A673 (cell line): ENCODE data around the gene KCNH8. TPM values are rescaled to one million over a fixed set of nuclear protein-coding genes. Genes with fewer than 3 reads are reported as not detected.

ENCODE experiments used
- BruUV-seq: library from RNA; stranded (reverse); fragments of 400-500 nt; replicated peaks from 2 replicates; lab custom pipeline; 2021; lab: Mats Ljungman, UMichigan
- CTCF ChIA-PET: fragments of 300-600 bp; sonication (Branson Sonifier 250); formaldehyde crosslinking; loops from one replicate; lab custom pipeline; 2022; ENCODE audit warnings: antibody characterized with exemption; lab: Charles Lee
- POLR2A ChIA-PET: fragments of 300-600 bp; sonication (Branson Sonifier 250); formaldehyde crosslinking; loops from one replicate; lab custom pipeline; 2022; ENCODE audit warnings: antibody characterized with exemption; ENCODE audit not compliant: low non-redundant PET; lab: Charles Lee
- DNase-seq: peaks from one replicate; pipeline ENCODE4 v3.0.0-alpha.2; 2015; ENCODE audit warnings: low spot score
- H3K27ac ChIP-seq: fragments of 200-600 bp; sonication (generic); 2 replicates; pipeline ENCODE4 v1.5.1; 2016; ENCODE audit warnings: mixed run types, low read depth, mild to moderate bottlenecking, mixed read lengths, antibody characterized with exemption, low read length; ENCODE audit not compliant: poor library complexity, severe bottlenecking
- H3K27me3 ChIP-seq: fragments of 200-600 bp; sonication (generic); replicated peaks from 2 replicates; pipeline ENCODE4 v1.6.1; 2017; ENCODE audit warnings: mixed run types, low read depth, mild to moderate bottlenecking, mixed read lengths, antibody characterized with exemption, low read length; ENCODE audit not compliant: insufficient read depth, poor library complexity
- H3K36me3 ChIP-seq: fragments of 200-600 bp; sonication (generic); 2 replicates; pipeline ENCODE4 v1.6.1; 2016; ENCODE audit warnings: mixed run types, mild to moderate bottlenecking, mixed read lengths, antibody characterized with exemption, low read length; ENCODE audit not compliant: insufficient read depth, poor library complexity, severe bottlenecking
- H3K4me1 ChIP-seq: fragments of 200-600 bp; sonication (generic); 2 replicates; pipeline ENCODE4 v1.6.1; 2017; ENCODE audit warnings: mixed run types, mild to moderate bottlenecking, mixed read lengths, antibody characterized with exemption, low read length; ENCODE audit not compliant: insufficient read depth, poor library complexity, severe bottlenecking
- H3K4me3 ChIP-seq: fragments of 200-600 bp; sonication (generic); 2 replicates; pipeline ENCODE4 v1.5.1; 2016; ENCODE audit warnings: low read depth, mixed run types, mild to moderate bottlenecking, mixed read lengths, low read length; ENCODE audit not compliant: poor library complexity, severe bottlenecking
- H3K9me3 ChIP-seq: fragments of 200-600 bp; sonication (generic); 2 replicates; pipeline ENCODE4 v1.6.1; 2016; ENCODE audit warnings: mixed run types, low read depth, mild to moderate bottlenecking, mixed read lengths, antibody characterized with exemption, low read length; ENCODE audit not compliant: poor library complexity, severe bottlenecking
- CTCF ChIP-seq: fragments of 300-800, 200-600 bp; sonication (generic); conservative IDR thresholded peaks from 2 replicates; pipeline ENCODE4 v1.5.1; 2017; ENCODE audit warnings: low read depth, mild to moderate bottlenecking, antibody characterized with exemption, low read length, moderate library complexity, mixed read lengths
- EZH2 ChIP-seq: fragments of 200-600 bp; sonication (generic); IDR thresholded peaks from 2 replicates; pipeline ENCODE4 v1.6.1; 2017; ENCODE audit warnings: borderline replicate concordance, low read depth, mild to moderate bottlenecking, mixed read lengths, antibody characterized with exemption, low read length; ENCODE audit not compliant: poor library complexity, severe bottlenecking
- intact Hi-C: fragments of 100-400 bp; cut with micrococcal nuclease; formaldehyde crosslinking; loops from one replicate; pipeline ENCODE4 v1.10.0; 2022; ENCODE audit not compliant: unreplicated experiment
- total RNA-seq: library from RNA; stranded (reverse); gene quantifications from 2 replicates; pipeline ENCODE4 v1.2.3, GENCODE V29; 2021

KCNH8 gene
- total RNA-seq, 1 experiment from 2014 or later = not detected

GRCh38 chr3:19254189-19254588, 105.9 kb downstream of the KCNH8 start:
- no peak for DNase-seq
- no peaks in the 10 kb centered on the region for H3K36me3 ChIP-seq
- BruUV-seq = no TSS peak
- no peak for TF ChIP-seq CTCF
- TF ChIP-seq EZH2 = no peak
- ChIA-PET CTCF (no interaction called here), POLR2A (no interaction called here)
- H3K4me1 ChIP-seq = no peaks in the 10 kb centered on the region
- H3K9me3 ChIP-seq = no peaks in the 10 kb centered on the region
- H3K4me3 ChIP-seq = no peak overlapping the region
- no peaks in the 10 kb centered on the region for H3K27me3 ChIP-seq
- H3K27ac ChIP-seq = no peak overlapping the region
- intact Hi-C loops = no loop called here

- Histone ChIP-seq H3K4me3 (no peak overlapping the region), H3K4me1 (no peaks in the 10 kb centered on the region), H3K9me3 (no peaks in the 10 kb centered on the region), H3K27ac (no peak overlapping the region), H3K27me3 (no peaks in the 10 kb centered on the region), H3K36me3 (no peaks in the 10 kb centered on the region)
- CTCF ChIA-PET = no interaction called here
- intact Hi-C loops = no loop called here
- no TSS peak for BruUV-seq
- TF ChIP-seq EZH2 (no peak), CTCF (no peak)
- POLR2A ChIA-PET = no interaction called here
- no peak for DNase-seq
Observed at GRCh38 chr3:19254784-19255338, 106.6 kb downstream of the KCNH8 start.

- H3K27ac ChIP-seq = no peak overlapping the region
- POLR2A ChIA-PET = no interaction called here
Observed at GRCh38 chr3:19256313-19256712, 108.0 kb downstream of the KCNH8 start.

More at GRCh38 chr3:19256313-19256712, 108.0 kb downstream of the KCNH8 start:
- Histone ChIP-seq H3K4me1 (no peaks in the 10 kb centered on the region), H3K36me3 (no peaks in the 10 kb centered on the region), H3K27me3 (no peaks in the 10 kb centered on the region), H3K9me3 (no peaks in the 10 kb centered on the region), H3K4me3 (no peak overlapping the region)
- BruUV-seq = no TSS peak
- intact Hi-C loops = no loop called here
- TF ChIP-seq CTCF (no peak), EZH2 (no peak)
- DNase-seq = no peak
- CTCF ChIA-PET = no interaction called here
